Natural killer cell (primary cell): Measurements from ENCODE around the gene CPT1B. TPM values are rescaled to one million over a fixed set of nuclear protein-coding genes. Genes with fewer than 3 reads are reported as not detected.

Experiments
- ATAC-seq, 3 donors: fragments of 150-1000 bp in 2 of 3; fragments of 200-7000 bp in 1 of 3; cut with Tn5 transposase; 1 replicate in 1 of 3; 2 replicates in 2 of 3; pipeline ENCODE4 v1.10.0; 2021; ENCODE audit warnings: mild to moderate bottlenecking in 2 of 3, moderate library complexity in 2 of 3
- DNase-seq, 2 donors: peaks; one replicate each; pipeline versions ENCODE4 v3.0.0 to v3.0.0-alpha.2; 2013 to 2021; ENCODE audit warnings: mixed read lengths in 1 of 2
- H3K27ac ChIP-seq: one replicate; pipeline ENCODE4 v1.5.1; 2013; ENCODE audit warnings: mild to moderate bottlenecking, low read length
- H3K27me3 ChIP-seq: one replicate; pipeline ENCODE4 v1.6.1; 2013; ENCODE audit warnings: low read length; ENCODE audit not compliant: control insufficient read depth, insufficient read depth
- H3K36me3 ChIP-seq: one replicate; pipeline ENCODE4 v1.6.1; 2013; ENCODE audit warnings: low read length; ENCODE audit not compliant: control insufficient read depth, insufficient read depth
- H3K4me1 ChIP-seq: one replicate; pipeline ENCODE4 v1.6.1; 2013; ENCODE audit warnings: low read length; ENCODE audit not compliant: control insufficient read depth, insufficient read depth
- H3K4me3 ChIP-seq: one replicate; pipeline ENCODE4 v1.5.1; 2013; ENCODE audit warnings: low read length
- H3K9me3 ChIP-seq: one replicate; pipeline ENCODE4 v1.6.1; 2013; ENCODE audit warnings: low read length; ENCODE audit not compliant: control insufficient read depth, insufficient read depth
- H3K27ac Mint-ChIP-seq, 2 donors: one replicate each; pipeline ENCODE4 v1.8.0; 2022; ENCODE audit warnings: mild to moderate bottlenecking in 2 of 2, mixed read lengths in 2 of 2, moderate library complexity in 1 of 2
- H3K27me3 Mint-ChIP-seq, 2 donors: one replicate each; pipeline ENCODE4 v1.8.0; 2022; ENCODE audit warnings: low read depth in 2 of 2, mixed read lengths in 2 of 2
- H3K36me3 Mint-ChIP-seq: one replicate; pipeline ENCODE4 v1.8.0; 2022; ENCODE audit warnings: mixed read lengths
- H3K4me1 Mint-ChIP-seq, 2 donors: one replicate each; pipeline ENCODE4 v1.8.0; 2022; ENCODE audit warnings: mixed read lengths in 2 of 2
- H3K4me3 Mint-ChIP-seq: one replicate; pipeline ENCODE4 v1.8.0; 2022; ENCODE audit warnings: mild to moderate bottlenecking, moderate library complexity, mixed read lengths
- H3K9me3 Mint-ChIP-seq, 2 donors: one replicate each; pipeline ENCODE4 v1.8.0; 2022; ENCODE audit warnings: mixed read lengths in 2 of 2
- WGBS: methylation state at CpG from one replicate; pipeline ENCODE4 v1.1.7; 2013; ENCODE audit warnings: missing lambda C conversion rate; ENCODE audit not compliant: insufficient coverage; 5-methylcytosine and 5-hydroxymethylcytosine counted together
- intact Hi-C: fragments of 100-400 bp; cut with micrococcal nuclease; formaldehyde crosslinking; loops from one replicate; pipeline ENCODE4 v1.14.2; 2022
- total RNA-seq, 4 donors: library from RNA; stranded (reverse); fragments of 120-200 nt in 1 of 4; gene quantifications; one replicate each; pipeline versions ENCODE4 v1.2.3 to v1.2.4, GENCODE V29; 2013 to 2022
- TF ChIP-seq, protein P1 (sequence below): fragments of 200-600 bp; IDR thresholded peaks from one replicate; pipeline ENCODE4 v1.8.0; 2022; ENCODE audit warnings: antibody characterized with exemption

The CPT1B gene
- total RNA-seq, 3 donors from 2014 or later (not counting 1 experiment from before 2014, with no cell fraction given) = 53.1 to 75.7 (median 55.5) TPM

DNA sequence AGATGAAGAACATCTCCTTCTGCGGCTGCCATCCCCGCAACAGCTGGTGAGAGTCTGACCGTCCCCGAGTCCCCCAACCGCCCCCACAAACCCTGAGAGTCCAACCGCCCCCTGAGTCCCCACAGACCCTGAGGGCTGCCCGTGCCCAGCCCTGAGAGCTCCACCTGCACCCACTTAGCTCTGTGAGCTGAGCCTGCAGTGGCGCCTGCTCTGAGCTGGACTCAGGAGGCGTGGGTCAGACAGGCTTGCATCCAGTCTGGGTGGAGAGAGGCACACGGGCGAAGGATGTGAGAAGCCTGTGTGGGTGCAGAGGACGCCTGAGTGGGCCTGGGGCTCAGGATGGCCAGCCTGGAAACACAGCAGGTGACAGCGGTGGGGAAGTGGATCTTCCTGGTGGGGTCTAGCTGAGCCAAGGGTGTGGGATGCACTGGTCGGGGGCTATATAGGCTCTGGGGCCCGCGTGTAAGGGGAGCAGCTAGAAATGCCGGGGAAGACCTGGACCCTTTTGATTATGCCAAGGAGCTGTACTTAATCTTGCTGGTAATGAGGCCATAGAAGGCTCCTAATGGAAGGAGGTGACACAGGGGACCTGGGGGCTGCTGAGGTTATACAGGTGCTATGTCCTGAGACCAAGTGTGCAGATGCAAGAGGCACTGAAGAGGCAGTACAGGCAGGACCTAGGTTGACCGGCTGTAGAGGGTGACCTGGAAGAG, 28.9 kb upstream of the CPT1B start:
- no peaks in the 10 kb centered on the region for H3K9me3 ChIP-seq
- H3K27me3 Mint-ChIP-seq = peaks cover 20 to 40% of the 10 kb centered on the region in 2 donors
- DNase-seq = no peak
- TF ChIP-seq, protein P1, sequence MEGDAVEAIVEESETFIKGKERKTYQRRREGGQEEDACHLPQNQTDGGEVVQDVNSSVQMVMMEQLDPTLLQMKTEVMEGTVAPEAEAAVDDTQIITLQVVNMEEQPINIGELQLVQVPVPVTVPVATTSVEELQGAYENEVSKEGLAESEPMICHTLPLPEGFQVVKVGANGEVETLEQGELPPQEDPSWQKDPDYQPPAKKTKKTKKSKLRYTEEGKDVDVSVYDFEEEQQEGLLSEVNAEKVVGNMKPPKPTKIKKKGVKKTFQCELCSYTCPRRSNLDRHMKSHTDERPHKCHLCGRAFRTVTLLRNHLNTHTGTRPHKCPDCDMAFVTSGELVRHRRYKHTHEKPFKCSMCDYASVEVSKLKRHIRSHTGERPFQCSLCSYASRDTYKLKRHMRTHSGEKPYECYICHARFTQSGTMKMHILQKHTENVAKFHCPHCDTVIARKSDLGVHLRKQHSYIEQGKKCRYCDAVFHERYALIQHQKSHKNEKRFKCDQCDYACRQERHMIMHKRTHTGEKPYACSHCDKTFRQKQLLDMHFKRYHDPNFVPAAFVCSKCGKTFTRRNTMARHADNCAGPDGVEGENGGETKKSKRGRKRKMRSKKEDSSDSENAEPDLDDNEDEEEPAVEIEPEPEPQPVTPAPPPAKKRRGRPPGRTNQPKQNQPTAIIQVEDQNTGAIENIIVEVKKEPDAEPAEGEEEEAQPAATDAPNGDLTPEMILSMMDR = no peak
- no peak overlapping the region for H3K27ac Mint-ChIP-seq
- H3K27me3 ChIP-seq = peaks cover 22% of the 10 kb centered on the region
- no peak for ATAC-seq
- H3K9me3 Mint-ChIP-seq = no peaks in the 10 kb centered on the region
- H3K27ac ChIP-seq = no peak overlapping the region
- H3K4me1 Mint-ChIP-seq = peaks cover 0 to 3% of the 10 kb centered on the region in 2 donors
- no peaks in the 10 kb centered on the region for H3K36me3 ChIP-seq
- no peaks in the 10 kb centered on the region for H3K36me3 Mint-ChIP-seq
- 85% methylated on average over 18 of the region's 18 CpGs for WGBS
- H3K4me3 ChIP-seq = no peak overlapping the region
- H3K4me3 Mint-ChIP-seq = no peak overlapping the region
- H3K4me1 ChIP-seq = no peaks in the 10 kb centered on the region
- intact Hi-C loops = no loop called here

DNA sequence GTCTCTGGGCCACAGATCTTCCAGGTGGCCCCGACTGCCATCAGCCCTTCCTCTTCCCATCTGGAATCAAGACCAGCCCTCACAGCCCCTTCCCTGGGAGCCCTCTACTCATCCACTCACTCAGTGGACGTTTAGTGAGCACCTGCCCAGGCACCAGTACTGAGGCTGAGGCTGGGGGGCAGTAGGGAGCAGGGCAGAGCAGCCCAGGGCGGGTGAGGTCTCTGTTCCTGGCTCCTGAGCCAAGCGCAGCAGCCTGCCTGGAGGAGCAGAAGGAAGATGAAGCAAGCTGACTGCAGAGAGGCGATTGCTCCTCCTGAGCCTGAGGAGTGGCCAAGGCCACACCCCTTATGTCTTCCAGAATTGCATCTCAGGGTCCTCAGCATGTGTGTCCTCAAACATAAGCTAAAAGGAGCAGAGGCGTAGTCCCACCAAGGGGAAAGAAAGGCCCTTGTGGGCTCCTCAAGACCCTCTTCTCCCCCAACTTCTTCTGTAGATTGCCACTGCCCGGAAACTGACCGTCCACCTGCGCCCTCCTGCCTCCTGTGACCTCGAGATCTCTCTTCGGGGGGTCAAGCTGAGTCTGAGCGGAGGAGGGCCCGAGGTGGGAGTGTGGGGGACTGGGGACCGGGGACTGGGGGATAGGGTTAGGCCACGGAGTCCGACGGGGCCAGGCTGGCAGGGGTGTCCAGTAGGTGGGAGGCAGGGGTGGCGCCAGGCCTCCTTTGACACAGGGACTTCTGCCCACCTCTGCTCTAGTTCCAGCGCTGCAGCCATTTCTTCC, 28.1 kb upstream of the CPT1B start:
- peaks cover 0 to 10% of the 10 kb centered on the region in 2 donors for H3K4me1 Mint-ChIP-seq
- DNase-seq = no peak
- 78% methylated on average over 19 of the region's 19 CpGs for WGBS
- H3K9me3 Mint-ChIP-seq = no peaks in the 10 kb centered on the region
- peaks cover 28 to 46% of the 10 kb centered on the region in 2 donors for H3K27me3 Mint-ChIP-seq
- no peaks in the 10 kb centered on the region for H3K4me1 ChIP-seq
- intact Hi-C loops = no loop called here
- H3K36me3 Mint-ChIP-seq = no peaks in the 10 kb centered on the region
- H3K4me3 ChIP-seq = no peak overlapping the region
- H3K27ac Mint-ChIP-seq = no peak overlapping the region
- H3K9me3 ChIP-seq = no peaks in the 10 kb centered on the region
- peaks cover 28% of the 10 kb centered on the region for H3K27me3 ChIP-seq
- no peak overlapping the region for H3K4me3 Mint-ChIP-seq
- H3K36me3 ChIP-seq = no peaks in the 10 kb centered on the region
- ATAC-seq = no peak
- H3K27ac ChIP-seq = no peak overlapping the region
- TF ChIP-seq, protein P1 = no peak

GRCh38 chr22:50605613-50606074, 27.4 kb upstream of the CPT1B start:
- Histone ChIP-seq H3K36me3 (no peaks in the 10 kb centered on the region), H3K4me1 (peaks cover 4% of the 10 kb centered on the region), H3K4me3 (no peak overlapping the region), H3K9me3 (no peaks in the 10 kb centered on the region), H3K27ac (no peak overlapping the region), H3K27me3 (peaks cover 31% of the 10 kb centered on the region)
- Mint-ChIP-seq H3K27ac (no peak overlapping the region), H3K4me1 (peaks cover 0 to 10% of the 10 kb centered on the region in 2 donors), H3K4me3 (no peak overlapping the region), H3K27me3 (peaks cover 28 to 43% of the 10 kb centered on the region in 2 donors), H3K36me3 (no peaks in the 10 kb centered on the region), H3K9me3 (no peaks in the 10 kb centered on the region)
- intact Hi-C loops = no loop called here
- WGBS = 78% methylated on average over 20 of the region's 20 CpGs
- DNase-seq (no peak), ATAC-seq (no peak)
- TF ChIP-seq, protein P1 = no peak
